Calu3 (cell line): ENCODE data around the gene IL23R. TPM values are rescaled to one million over a fixed set of nuclear protein-coding genes. Genes with fewer than 3 reads are reported as not detected.

Source experiments
- BruUV-seq: library from RNA; stranded (reverse); fragments of 400-500 nt; replicated peaks from 2 replicates; lab custom pipeline; 2021; lab: Mats Ljungman, UMichigan
- CTCF ChIA-PET: fragments of 300-600 bp; sonication (Branson Sonifier 250); formaldehyde crosslinking; loops from one replicate; lab custom pipeline; 2022; ENCODE audit warnings: antibody characterized with exemption; lab: Charles Lee
- DNase-seq: peaks from one replicate; pipeline ENCODE4 v3.0.0; 2022
- H3K27ac Mint-ChIP-seq: one replicate; pipeline ENCODE4 v1.8.0; 2022; ENCODE audit warnings: mixed read lengths; ENCODE audit not compliant: unreplicated experiment
- H3K27me3 Mint-ChIP-seq: one replicate; pipeline ENCODE4 v1.8.0; 2022; ENCODE audit warnings: mixed read lengths; ENCODE audit not compliant: unreplicated experiment
- H3K36me3 Mint-ChIP-seq: one replicate; pipeline ENCODE4 v1.8.0; 2022; ENCODE audit warnings: mild to moderate bottlenecking, moderate library complexity, mixed read lengths; ENCODE audit not compliant: insufficient read depth, unreplicated experiment
- H3K4me1 Mint-ChIP-seq: one replicate; pipeline ENCODE4 v1.8.0; 2022; ENCODE audit warnings: mild to moderate bottlenecking, low read depth, mixed read lengths; ENCODE audit not compliant: unreplicated experiment
- H3K4me3 Mint-ChIP-seq: one replicate; pipeline ENCODE4 v1.8.0; 2022; ENCODE audit warnings: mild to moderate bottlenecking, low read depth, moderate library complexity, mixed read lengths; ENCODE audit not compliant: unreplicated experiment
- H3K9me3 Mint-ChIP-seq: one replicate; pipeline ENCODE4 v1.8.0; 2022; ENCODE audit warnings: low read depth, mixed read lengths; ENCODE audit not compliant: unreplicated experiment
- CTCF ChIP-seq: fragments of 200-600 bp; IDR thresholded peaks from one replicate; pipeline ENCODE4 v1.8.0; 2022; ENCODE audit warnings: antibody characterized with exemption; ENCODE audit not compliant: unreplicated experiment
- intact Hi-C: fragments of 100-400 bp; cut with micrococcal nuclease; formaldehyde crosslinking; loops from one replicate; pipeline ENCODE4 v1.10.0; 2022; ENCODE audit not compliant: unreplicated experiment
- total RNA-seq: library from RNA; stranded (reverse); gene quantifications from 2 replicates; pipeline ENCODE4 v1.2.3, GENCODE V29; 2022

IL23R gene
- total RNA-seq, 1 experiment from 2014 or later: not detected

- H3K4me3 Mint-ChIP-seq: no peak overlapping the region
- no peak for TF ChIP-seq CTCF
- no TSS peak for BruUV-seq
- no peak overlapping the region for H3K27ac Mint-ChIP-seq
- DNase-seq: no peak
- CTCF ChIA-PET: no interaction called here
- no peaks in the 10 kb centered on the region for H3K4me1 Mint-ChIP-seq
- no peaks in the 10 kb centered on the region for H3K9me3 Mint-ChIP-seq
- intact Hi-C loops: no loop called here
- no peaks in the 10 kb centered on the region for H3K36me3 Mint-ChIP-seq
- no peaks in the 10 kb centered on the region for H3K27me3 Mint-ChIP-seq
Observed at GRCh38 chr1:67216401-67216800, 50.1 kb downstream of the IL23R start.

- no peaks in the 10 kb centered on the region for H3K27me3 Mint-ChIP-seq
- DNase-seq: no peak
- no peaks in the 10 kb centered on the region for H3K9me3 Mint-ChIP-seq
- BruUV-seq: no TSS peak
- CTCF ChIA-PET: interaction anchor here (0.6 kb wide), 1 partner anchor 290 kb away, joined by 4 read pairs; no protein-coding TSS in a partner anchor
- no peak overlapping the region for H3K4me3 Mint-ChIP-seq
- intact Hi-C loops: no loop called here
- TF ChIP-seq CTCF: no peak
- H3K27ac Mint-ChIP-seq: no peak overlapping the region
- H3K36me3 Mint-ChIP-seq: no peaks in the 10 kb centered on the region
- H3K4me1 Mint-ChIP-seq: no peaks in the 10 kb centered on the region
Observed at GRCh38 chr1:67217417-67217816, 51.2 kb downstream of the IL23R start.

- no peak for TF ChIP-seq CTCF
- CTCF ChIA-PET: interaction anchor here (0.6 kb wide), 1 partner anchor 289 kb away, joined by 4 read pairs; no protein-coding TSS in a partner anchor
- intact Hi-C loops: no loop called here
- BruUV-seq: no TSS peak
- no peak overlapping the region for H3K27ac Mint-ChIP-seq
- H3K4me1 Mint-ChIP-seq: no peaks in the 10 kb centered on the region
- H3K36me3 Mint-ChIP-seq: no peaks in the 10 kb centered on the region
- no peaks in the 10 kb centered on the region for H3K27me3 Mint-ChIP-seq
- H3K9me3 Mint-ChIP-seq: no peaks in the 10 kb centered on the region
- H3K4me3 Mint-ChIP-seq: no peak overlapping the region
- DNase-seq: no peak
Observed at GRCh38 chr1:67217938-67218337, 51.7 kb downstream of the IL23R start.

- no peak for DNase-seq
- Mint-ChIP-seq H3K27ac (no peak overlapping the region), H3K36me3 (no peaks in the 10 kb centered on the region), H3K4me3 (no peak overlapping the region), H3K9me3 (no peaks in the 10 kb centered on the region), H3K4me1 (no peaks in the 10 kb centered on the region), H3K27me3 (peaks cover 25% of the 10 kb centered on the region)
- no TSS peak for BruUV-seq
- no peak for TF ChIP-seq CTCF
- CTCF ChIA-PET: interaction anchor here (1.1 to 1.2 kb wide), 2 partner anchors 10 to 12 kb away, joined by 3 to 5 read pairs; no protein-coding TSS in a partner anchor
- intact Hi-C loops: no loop called here
Observed at GRCh38 chr1:67224856-67225255, 58.6 kb downstream of the IL23R start.
